Uterus (tissue), 4 donors: Measurements from ENCODE around the gene KIRREL3. TPM values are rescaled to one million over a fixed set of nuclear protein-coding genes. Genes with fewer than 3 reads are reported as not detected.

Experiments used
- DNase-seq, 2 donors: peaks; one replicate each; pipeline ENCODE4 v3.0.0-alpha.2; 2019 to 2020
- H3K27ac ChIP-seq, 2 donors: fragments of 200-600 bp; sonication (generic); 1 replicate in 1 of 2; 2 replicates in 1 of 2; pipeline ENCODE4 v1.5.1; 2016 to 2018
- H3K27me3 ChIP-seq, 2 donors: fragments of 200-600 bp; sonication (generic); one replicate each; pipeline ENCODE4 v1.5.1; 2018 to 2019; ENCODE audit warnings: control low read depth in 1 of 2
- H3K36me3 ChIP-seq, 2 donors: fragments of 200-600 bp; sonication (generic); one replicate each; pipeline ENCODE4 v1.5.1; 2019; ENCODE audit warnings: control low read depth in 1 of 2
- H3K4me1 ChIP-seq, 2 donors: fragments of 200-600 bp; sonication (generic); one replicate each; pipeline ENCODE4 v1.5.1; 2018 to 2019; ENCODE audit warnings: control low read depth in 1 of 2
- H3K4me3 ChIP-seq, 2 donors: fragments of 200-600 bp; sonication (generic); 1 replicate in 1 of 2; 2 replicates in 1 of 2; pipeline ENCODE4 v1.5.1; 2018 to 2019; ENCODE audit warnings: mild to moderate bottlenecking in 1 of 2
- H3K9me3 ChIP-seq, 2 donors: fragments of 200-600 bp; sonication (generic); one replicate each; pipeline ENCODE4 v1.5.1; 2019; ENCODE audit warnings: control low read depth in 1 of 2
- CTCF ChIP-seq, 4 experiments: fragments of 200-600 bp in 2 of 4; fragments of 450-650 bp in 2 of 4; sonication (generic) in 2 of 4; IDR thresholded peaks; one replicate each; pipeline ENCODE4 v1.5.1; 2016 to 2019; ENCODE audit warnings: antibody characterized with exemption in 4 of 4, mild to moderate bottlenecking in 2 of 4, moderate library complexity in 1 of 4
- POLR2A ChIP-seq, 2 donors: fragments of 450-650 bp; IDR thresholded peaks; one replicate each; pipeline ENCODE4 v1.6.1; 2016; ENCODE audit warnings: antibody characterized with exemption in 2 of 2, mild to moderate bottlenecking in 1 of 2, moderate library complexity in 1 of 2
- intact Hi-C: fragments of 100-400 bp; cut with DNase I; formaldehyde crosslinking; loops from one replicate; pipeline ENCODE4 v1.15.1; 2023; ENCODE audit warnings: low total_unique reads
- total RNA-seq, 4 donors: library from RNA; depleted of rRNA in 3 of 4; stranded (reverse); fragments of >200 nt in 3 of 4; gene quantifications; one replicate each; pipeline versions ENCODE4 v1.1.0 to v1.2.4, GENCODE V29; 2014 to 2023
- donor health status: DM: yes; HTN: yes; CAD: no.

Gene KIRREL3
- total RNA-seq, 4 donors from 2014 or later, result 10.0 TPM; not detected in 3

- no peak overlapping the region for H3K4me3 ChIP-seq
- TF ChIP-seq CTCF (IDR thresholded peaks at IDR 0.05), result no peak
- TF ChIP-seq POLR2A (IDR thresholded peaks at IDR 0.05), result no peak
- no peak overlapping the region for H3K27ac ChIP-seq
- no peaks in the 10 kb centered on the region for H3K4me1 ChIP-seq
- H3K9me3 ChIP-seq, result no peaks in the 10 kb centered on the region
- H3K27me3 ChIP-seq, result no peaks in the 10 kb centered on the region
- intact Hi-C loops, result no loop called here
- H3K36me3 ChIP-seq, result no peaks in the 10 kb centered on the region
- DNase-seq, result no peak
Measured at GRCh38 chr11:126606484-126606883, 394.1 kb downstream of the KIRREL3 start.

- Histone ChIP-seq H3K27ac (no peak overlapping the region), H3K36me3 (no peaks in the 10 kb centered on the region), H3K4me1 (no peaks in the 10 kb centered on the region), H3K27me3 (no peaks in the 10 kb centered on the region), H3K9me3 (no peaks in the 10 kb centered on the region), H3K4me3 (no peak overlapping the region)
- intact Hi-C loops, result no loop called here
- TF ChIP-seq POLR2A (IDR thresholded peaks at IDR 0.05), result no peak
- TF ChIP-seq CTCF (IDR thresholded peaks at IDR 0.05), result no peak
- DNase-seq, result no peak
Measured at GRCh38 chr11:126604461-126604860, 396.1 kb downstream of the KIRREL3 start.

GRCh38 chr11:126603486-126603885 is 397.1 kb downstream of the KIRREL3 start:
- intact Hi-C loops, result no loop called here
- Histone ChIP-seq H3K27ac (no peak overlapping the region), H3K27me3 (no peaks in the 10 kb centered on the region), H3K9me3 (no peaks in the 10 kb centered on the region), H3K36me3 (no peaks in the 10 kb centered on the region), H3K4me1 (no peaks in the 10 kb centered on the region), H3K4me3 (no peak overlapping the region)
- no peak for TF ChIP-seq CTCF (IDR thresholded peaks at IDR 0.05)
- no peak for TF ChIP-seq POLR2A (IDR thresholded peaks at IDR 0.05)
- no peak for DNase-seq

GRCh38 chr11:126602993-126603392 is 397.6 kb downstream of the KIRREL3 start:
- intact Hi-C loops, result no loop called here
- Histone ChIP-seq H3K9me3 (no peaks in the 10 kb centered on the region), H3K27me3 (no peaks in the 10 kb centered on the region), H3K4me1 (no peaks in the 10 kb centered on the region), H3K36me3 (no peaks in the 10 kb centered on the region), H3K4me3 (no peak overlapping the region), H3K27ac (no peak overlapping the region)
- TF ChIP-seq CTCF (IDR thresholded peaks at IDR 0.05) (no peak), POLR2A (IDR thresholded peaks at IDR 0.05) (no peak)
- no peak for DNase-seq

- intact Hi-C loops, result no loop called here
- Histone ChIP-seq H3K4me1 (no peaks in the 10 kb centered on the region), H3K27me3 (no peaks in the 10 kb centered on the region), H3K4me3 (no peak overlapping the region), H3K27ac (no peak overlapping the region), H3K9me3 (no peaks in the 10 kb centered on the region), H3K36me3 (no peaks in the 10 kb centered on the region)
- DNase-seq, result no peak
- TF ChIP-seq POLR2A (IDR thresholded peaks at IDR 0.05), result no peak
- no peak for TF ChIP-seq CTCF (IDR thresholded peaks at IDR 0.05)
Measured at GRCh38 chr11:126602349-126602940, 398.1 kb downstream of the KIRREL3 start.
